Activated naive CD8-positive, alpha-beta T cell treated with anti-CD3 and anti-CD28 coated beads, Interleukin-2, amount 50 U/mL, for 16 hours (primary cell): ENCODE measurements around the gene TRAPPC11.
"Not testable (repeated sequence)": the region's sequence is repeated elsewhere in the genome, so short reads cannot be mapped to it uniquely, and the experiment has no call there.

Experiments used
- DNase-seq: peaks from one replicate; pipeline ENCODE4 v3.0.0-alpha.2; 2020; ENCODE audit warnings: low read depth, low spot score

Gene TRAPPC11

DNA sequence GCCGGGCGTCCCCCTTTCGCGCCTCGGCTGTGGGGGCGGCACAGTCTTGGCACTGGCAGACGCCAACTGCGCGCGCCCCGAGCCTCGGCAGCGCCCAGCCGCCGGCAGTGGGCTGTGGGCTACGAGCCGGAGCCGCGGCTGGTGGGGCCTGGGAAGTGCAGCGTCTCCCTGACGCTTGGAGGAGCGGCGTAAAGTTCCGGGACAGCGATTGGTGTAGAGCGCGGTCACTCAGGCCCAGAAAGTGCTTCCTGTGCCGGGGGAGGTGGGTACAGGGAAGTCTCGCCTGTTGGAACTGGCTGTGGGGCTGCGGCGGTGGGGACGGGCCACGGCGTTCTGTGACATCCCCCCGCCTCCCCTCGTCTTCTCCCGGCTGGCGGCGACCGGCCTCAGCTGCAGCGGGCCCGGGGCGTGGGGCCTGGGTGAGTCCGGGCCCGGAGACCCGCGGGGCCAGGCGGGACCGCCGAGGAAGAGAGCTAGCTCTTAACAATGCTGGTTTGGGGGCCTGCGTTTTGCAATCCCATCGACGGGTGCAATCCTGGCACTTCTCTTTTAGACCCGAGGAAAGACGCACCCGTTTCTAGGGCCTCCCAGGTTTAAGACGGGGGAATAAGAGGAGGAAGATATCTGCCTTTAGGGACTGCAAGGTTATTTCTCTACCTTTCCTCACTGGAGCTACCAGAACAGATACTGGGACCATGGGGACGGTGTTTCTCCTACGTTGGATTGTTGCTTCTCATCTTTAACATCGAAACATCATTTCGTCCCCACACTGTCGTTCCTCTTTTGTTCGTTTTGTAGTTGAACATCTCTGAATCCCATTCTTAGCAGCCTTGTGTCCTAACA is at the start of gene TRAPPC11, which contains the start of gene RWDD4:
Gene TRAPPC11 (plus strand): TSS at position 265 of the 843 bp plus-strand sequence. CDS start 4,575 bp downstream, outside the sequence.
Gene RWDD4 (minus strand): TSS at position 157 of the 843 bp plus-strand sequence. CDS start 233 bp downstream, outside the sequence.
- peak; percentile 88 for DNase-seq

DNA sequence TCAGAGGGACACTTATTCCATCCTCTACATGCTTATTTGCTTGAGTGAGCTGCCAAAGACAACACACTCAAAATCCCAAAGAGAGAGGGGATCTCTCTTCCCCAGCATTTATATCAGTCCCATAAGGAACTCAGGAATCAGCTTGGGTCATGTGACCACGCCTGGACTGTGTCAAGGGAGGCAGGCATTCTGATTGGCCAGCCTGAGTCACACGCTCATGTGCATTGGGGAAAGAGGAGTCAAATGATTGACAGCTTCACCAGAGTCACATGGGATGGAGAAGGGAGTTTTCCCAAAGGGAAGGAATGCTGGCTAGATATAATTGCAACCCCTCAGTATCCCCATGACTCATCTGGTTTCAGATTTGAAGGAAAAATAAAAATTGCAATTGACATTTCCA is 49.1 kb upstream of the TRAPPC11 start:
- DNase-seq = no peak

DNA sequence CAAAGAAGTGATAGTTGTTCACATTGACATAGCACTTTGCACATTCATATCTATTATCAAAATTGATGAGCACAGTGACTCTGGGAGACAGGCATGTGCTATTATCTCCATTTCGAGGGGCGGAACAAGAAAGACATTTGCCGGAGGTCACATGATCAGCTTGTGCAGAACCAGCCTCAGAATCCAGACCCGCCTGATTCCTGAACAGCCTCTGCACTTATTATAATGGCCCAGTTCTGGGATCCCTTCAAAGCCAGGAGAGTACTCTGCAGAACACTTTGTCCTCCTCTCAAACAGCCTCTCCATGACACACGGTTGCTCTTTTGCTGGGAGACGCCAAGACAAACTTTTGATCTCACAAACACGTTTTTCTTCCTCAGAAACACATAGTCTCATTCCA is 48.5 kb upstream of the TRAPPC11 start:
- DNase-seq = no peak

DNA sequence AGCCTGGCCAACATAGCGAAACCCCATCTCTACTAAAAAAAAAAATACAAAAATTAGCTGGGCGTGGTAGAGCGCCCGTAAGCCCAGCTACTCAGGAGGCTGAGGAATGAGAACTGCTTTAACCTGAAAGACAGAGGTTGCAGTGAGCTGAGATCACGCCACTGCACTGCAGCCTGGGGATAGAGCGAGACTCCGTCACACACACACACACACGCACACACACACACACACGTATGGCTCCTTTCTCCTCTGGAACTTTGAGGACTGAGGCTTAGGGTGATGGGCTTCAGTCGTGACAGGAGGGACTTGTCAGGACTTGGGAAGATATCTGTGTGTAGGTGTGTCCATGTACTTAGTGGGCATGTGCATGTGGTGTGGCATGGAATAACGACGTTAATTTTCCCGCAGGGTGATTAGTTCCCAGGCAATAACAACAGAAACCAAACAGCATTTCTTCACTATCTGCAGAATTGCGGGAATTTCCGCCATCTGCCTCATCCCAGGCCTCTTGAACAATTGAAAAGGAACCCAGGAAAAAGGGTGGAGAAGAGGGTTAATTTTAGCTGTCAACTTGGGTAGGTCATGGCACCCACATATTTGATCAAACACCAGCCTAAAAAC is 47.8 kb upstream of the TRAPPC11 start:
- no peak for DNase-seq

DNA sequence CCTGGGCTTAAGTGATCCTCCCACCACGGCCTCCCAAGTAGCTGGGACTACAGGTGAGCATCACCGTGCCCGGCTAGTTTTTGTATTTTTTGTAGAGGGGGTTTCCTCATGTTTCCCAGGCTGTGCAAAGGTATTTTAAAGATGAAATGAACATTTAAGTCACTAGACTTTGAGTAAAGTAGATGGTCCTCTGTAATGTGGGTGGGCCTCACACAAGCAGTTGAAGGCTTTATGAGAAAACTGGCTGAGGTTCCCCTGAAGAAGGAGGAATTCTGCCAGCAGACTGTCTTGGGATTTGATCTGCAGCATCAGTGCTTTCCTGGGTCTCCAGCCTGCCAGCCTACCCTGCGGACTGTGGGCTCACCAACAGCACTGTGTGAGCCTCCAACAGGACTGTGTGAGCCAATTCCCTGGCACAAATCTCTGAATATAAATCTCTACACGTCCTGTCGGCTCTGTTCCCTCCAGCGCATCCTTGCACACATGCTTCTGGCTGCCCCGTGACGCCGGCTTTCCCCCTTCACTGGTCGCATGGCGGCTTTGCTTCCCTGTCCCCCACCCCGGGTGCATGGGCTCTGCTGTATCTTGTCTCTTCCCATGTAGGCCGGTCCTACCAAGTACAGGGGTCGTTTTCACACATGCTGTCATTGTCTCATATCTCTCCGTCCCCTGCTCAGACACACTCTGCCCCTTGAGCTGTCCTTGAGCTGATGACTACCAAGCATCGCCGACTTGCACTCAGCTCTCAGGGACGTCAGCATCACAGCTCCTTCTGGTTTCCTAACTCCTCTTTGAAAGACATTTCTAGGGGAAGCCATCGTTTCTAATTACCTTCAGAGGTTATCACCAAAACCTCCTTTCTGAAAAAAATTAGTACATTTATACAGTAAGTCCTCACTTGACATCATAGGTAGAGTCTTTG is 46.5 kb upstream of the TRAPPC11 start:
- no peak for DNase-seq

DNA sequence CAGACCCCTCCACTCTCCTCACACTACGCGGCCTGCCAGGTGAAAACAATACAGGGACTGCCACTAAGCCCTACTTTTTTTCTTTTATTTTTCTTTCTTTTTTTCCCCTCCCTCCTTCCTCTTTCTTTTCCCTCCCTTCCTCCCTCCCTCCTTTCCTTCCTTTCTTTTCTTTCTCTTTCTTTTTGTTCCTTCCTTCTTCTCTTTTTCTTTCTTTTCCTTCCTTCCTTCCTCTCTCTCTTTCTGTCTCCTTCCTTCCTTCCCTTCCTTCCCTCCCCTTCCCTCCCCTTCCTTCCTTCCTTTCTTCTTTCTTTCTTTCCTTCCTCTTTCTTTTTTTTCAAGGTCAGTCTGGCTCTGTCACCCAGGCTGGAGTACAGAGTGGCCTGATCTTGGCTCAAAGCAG is 42.0 kb upstream of the TRAPPC11 start:
- DNase-seq = no peak

DNA sequence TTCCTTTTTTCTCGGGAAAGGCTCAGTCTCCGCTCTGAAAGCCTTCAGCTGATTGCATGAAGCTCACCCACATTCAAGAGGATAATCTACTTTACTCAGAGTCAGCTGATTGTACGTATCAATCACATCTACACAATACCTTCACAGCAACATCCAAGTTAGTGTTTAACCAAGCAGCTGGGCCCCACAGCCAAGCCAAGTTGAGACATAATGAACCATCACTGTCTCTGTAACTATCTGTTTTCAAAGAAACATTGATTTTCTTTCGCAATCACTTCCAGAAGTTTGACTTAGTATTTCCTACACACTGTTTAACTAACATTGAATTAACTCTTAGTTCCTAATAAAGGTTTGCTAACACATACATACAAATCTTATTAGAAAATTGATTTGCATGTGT is 40.4 kb upstream of the TRAPPC11 start:
- no peak for DNase-seq

DNA sequence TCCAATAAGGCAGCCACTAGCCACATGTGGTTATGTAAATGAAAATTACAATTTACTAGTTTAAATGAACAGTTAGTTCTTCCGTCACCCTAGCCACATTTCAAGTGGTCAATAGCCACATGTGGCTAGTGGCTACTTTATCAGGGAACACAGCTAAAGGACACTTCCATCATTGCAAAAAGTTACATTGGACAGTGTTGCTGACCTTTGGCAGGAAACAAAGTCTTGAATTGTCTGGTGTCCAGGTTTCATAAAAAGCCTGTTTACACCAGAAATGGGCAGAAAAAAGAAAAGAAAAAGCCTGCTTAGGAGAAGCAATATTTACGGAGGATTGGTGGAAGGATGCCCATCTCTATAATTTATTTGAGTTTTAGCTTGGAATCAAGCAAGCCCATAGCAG is 38.7 kb upstream of the TRAPPC11 start:
- DNase-seq = no peak

DNA sequence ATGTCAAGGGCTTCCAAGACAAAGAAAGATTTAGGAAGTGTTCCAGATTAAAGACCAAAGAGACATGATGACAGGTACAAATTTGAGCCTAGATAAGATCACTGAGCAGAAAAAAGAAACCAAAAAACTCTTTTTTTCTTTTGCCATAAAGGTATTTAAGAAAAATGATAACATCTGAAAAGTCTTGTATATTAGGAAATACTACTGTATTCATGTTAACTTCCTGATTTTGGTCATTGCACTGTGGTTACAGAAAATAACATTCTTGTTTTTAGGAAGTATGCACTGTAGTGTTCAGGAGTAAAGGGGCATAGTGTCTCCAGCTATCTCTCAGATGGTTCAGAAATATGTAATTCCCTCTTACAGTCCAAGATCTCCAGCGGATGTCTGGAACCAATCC is 37.2 kb upstream of the TRAPPC11 start:
- DNase-seq = no peak

DNA sequence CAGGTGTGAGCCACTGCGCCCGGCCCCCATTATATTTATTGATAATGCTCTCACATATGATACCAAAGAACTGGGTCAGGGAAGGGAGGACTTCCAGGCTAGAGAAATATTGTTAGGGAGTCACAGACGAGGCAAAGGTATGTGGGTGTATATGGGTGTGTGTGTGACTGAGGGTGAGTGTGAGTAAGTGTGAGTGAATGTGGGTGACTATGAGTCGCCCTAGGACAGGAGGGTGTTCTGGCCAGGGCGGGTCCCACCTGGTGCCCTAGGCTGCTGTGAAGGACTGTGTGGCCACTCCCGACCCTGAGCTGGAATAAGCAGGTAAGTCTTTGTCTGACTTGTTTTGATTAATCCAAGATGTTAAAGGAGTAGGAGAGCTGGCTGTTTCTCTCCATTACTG is 34.5 kb upstream of the TRAPPC11 start:
- no peak for DNase-seq

DNA sequence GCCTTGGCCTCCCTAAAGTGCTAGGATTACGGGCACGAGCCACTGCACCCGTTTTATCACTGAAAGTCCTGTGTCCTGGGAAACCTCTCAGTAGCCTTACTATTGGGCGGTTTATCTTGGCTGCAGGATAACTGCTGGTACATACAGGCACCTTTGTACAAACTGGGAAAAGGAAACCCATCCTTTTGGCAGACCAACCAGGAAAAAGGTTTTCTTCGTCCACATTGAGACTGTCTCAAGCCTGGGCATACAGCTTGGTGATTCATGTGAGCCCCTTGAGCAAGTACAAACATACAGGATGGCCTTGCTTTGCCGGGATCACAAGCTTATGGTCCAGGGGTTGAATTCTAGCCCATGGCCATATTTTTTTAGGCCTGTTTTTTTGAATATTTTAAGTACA is 32.9 kb upstream of the TRAPPC11 start:
- no peak for DNase-seq

DNA sequence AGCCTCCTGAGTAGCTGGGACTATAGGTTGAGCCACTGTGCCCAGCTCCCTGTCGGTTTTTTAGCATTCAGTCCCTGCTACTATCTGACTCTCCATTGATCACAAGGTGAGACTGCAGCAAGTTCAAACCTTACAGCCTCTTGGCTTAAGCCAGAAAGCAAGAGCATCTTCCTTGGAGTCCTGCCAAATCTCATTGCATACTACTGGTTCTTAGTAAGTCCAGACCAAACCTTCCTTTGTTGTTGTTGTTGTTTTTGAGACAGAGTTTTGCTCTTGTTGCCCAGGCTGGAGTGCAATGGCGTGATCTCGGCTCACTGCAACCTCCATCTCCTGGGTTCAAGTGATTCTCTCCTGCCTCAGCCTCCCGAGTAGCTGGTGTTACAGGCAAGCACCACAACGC is 31.8 kb upstream of the TRAPPC11 start:
- not testable (repeated sequence) for DNase-seq

DNA sequence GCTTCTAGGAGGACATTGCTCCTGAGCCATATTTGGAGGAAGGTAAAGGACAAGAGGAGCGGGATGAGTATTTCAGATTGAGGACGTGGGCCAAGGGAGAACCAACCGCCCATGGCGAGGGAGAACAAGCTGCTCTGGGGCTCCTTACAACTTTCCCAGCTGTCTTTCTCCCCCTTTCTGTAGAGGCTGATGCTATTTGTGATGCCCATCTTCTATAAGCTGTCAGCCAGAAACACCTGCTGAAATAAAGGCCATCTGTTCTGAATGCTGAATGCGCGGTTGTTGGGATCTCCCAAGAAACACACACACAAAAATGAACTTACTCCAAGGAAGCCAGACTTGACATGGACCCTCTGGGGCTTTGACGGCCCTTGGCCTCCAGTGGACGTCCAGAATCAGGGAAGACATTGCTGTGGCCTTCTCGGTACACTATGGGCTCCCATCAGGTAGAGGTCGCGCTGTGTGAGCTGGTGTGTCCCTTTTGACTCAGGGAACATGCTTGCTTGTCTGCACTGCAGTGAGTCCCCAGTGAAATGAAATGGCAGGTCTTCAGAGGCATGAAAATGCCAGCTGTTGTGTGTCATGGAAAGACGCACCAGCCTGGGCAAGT is 31.0 kb upstream of the TRAPPC11 start:
- no peak for DNase-seq

DNA sequence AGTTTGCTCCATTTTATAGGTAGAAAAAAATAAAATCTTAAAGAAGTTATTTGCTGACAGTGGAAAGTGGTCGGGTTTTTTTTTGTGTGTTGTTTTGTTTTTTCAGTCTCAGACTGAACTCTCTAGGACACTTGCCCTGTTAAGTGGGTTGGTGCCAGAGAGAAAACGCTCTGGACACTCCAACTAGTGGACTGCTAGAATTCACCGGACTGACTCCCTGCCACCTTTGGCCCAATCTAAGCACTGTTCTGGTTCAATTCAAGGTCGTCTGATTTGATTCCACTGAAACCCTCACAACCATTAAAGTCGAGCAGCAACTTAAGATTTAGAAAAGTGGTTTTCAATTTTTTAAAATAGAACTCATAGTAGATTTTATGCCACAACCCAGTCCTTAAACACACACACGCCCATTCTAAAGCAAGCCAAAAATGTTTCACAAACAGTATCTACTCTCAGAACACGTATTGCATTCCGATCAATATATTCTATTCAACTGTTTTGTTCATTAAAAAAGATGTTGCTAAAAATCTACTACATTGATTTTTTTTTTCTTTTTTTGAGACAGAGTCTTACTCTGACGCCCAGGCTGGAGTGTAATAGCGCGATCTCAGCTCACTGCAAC is 27.4 kb upstream of the TRAPPC11 start:
- no peak for DNase-seq

DNA sequence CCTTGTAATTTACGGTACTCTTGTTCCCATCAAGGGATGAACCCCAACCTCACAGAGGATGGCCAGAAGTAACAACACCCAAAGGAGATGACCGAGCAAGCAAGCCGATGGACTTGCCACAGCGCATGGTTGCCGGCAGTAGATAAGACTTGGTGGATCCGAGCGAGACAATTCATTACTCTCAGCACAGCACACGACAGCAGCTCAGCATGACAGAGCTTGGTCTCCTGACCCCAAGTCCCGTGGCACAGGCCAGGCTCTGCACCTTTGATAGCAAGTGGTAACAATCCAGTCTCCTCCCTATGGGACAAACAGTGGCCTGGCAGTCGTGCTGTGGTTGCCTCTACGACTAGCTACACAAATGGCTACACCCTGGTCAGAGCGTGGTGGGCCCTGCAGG is 26.4 kb upstream of the TRAPPC11 start:
- no peak for DNase-seq

DNA sequence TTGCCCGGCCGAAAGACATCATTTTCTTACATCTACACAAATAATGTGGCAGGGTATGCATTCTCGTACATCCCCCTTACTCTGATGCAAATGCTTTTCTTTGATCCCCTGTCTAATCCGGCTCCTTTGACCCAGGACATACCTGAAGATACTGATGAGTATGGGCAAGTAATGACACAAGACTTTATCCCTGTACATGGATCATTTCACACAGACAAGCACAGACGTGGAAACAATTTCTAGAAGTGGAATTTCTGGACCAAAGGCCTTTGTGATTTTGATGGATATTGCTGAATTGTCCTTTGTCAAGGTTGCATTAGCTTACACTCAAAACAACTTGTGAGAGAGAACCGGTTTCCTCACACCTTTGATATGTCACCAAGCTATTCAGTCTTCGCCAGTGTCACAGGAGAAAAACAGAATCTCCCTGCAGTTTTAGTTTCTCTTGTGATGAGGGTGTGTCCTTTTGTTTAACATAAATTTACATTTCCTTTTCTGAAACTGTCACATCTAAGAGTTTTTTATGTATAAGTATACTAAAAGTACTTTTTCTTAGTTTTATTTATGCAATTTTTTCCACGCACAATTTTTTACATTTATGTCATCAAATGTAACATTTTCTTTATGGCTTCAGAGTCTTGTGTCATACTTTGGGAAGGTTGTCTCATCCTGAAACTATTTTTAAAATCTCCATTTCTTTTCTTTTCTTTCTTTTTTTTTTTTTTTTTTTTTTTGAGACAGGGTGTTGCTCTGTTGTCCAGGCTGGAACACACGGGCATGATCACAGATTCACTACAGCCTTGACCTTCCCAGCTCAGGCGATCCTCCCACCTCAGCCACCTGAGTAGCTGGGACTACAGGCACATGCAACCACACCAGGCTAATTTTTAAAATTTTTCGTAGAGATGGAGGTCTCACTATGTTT is 25.4 kb upstream of the TRAPPC11 start:
- DNase-seq = no peak

DNA sequence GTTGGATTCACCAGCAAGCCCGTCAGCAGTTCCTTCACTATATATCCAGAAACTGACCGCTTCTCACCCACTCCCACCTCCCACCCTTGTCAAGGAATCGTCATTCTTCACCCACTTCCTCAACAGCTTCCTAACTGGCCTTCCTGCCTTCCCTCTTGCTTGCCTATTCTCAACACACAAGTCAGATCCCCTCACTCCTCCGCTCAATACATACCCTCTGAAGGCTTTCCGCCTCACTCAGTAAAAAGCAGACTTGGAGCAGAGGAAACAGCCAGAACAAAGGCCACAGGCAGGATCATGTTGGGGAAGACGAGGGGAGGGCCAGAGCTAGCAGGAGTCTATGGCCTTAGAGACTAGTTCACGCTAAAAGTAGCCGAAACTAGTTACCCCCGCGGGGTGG is 23.8 kb upstream of the TRAPPC11 start:
- no peak for DNase-seq

DNA sequence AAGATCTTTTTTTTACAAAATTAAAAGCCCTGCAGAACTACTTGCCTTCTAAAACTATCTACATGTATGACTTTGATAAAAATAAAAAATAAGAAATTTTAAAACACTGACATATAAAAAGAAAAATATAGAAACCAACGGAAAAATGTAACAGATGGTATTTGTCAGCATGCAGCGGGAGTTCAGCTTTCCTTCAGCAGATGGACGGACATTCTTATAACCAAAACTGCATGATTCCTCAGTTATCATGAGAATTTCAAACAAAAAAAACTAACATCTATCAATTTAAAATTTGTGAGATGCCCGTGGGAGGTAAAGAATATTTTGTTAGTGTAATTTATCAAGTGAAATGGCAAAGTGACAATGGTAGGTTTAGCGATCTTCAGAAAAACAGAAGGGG is 23.4 kb upstream of the TRAPPC11 start:
- no peak for DNase-seq

DNA sequence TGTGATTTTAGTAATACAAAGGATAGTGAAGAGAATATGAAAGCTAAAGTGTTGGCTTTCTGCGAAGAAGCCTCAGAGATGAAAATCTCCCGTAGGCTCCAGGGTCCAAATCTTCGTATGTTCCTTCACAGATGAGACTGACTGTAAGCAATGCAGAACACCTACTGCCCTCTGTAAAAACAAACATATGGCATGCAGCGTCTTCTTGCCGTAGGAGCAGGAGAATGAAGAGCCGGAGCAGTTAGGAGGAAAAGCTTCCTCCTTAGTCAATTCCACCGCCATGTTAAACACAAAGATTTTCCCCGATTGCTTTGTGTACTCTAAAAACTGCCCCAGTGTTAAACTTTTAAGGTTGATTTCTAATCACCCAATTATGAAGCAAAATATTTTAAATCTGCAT is 22.6 kb upstream of the TRAPPC11 start:
- no peak for DNase-seq

DNA sequence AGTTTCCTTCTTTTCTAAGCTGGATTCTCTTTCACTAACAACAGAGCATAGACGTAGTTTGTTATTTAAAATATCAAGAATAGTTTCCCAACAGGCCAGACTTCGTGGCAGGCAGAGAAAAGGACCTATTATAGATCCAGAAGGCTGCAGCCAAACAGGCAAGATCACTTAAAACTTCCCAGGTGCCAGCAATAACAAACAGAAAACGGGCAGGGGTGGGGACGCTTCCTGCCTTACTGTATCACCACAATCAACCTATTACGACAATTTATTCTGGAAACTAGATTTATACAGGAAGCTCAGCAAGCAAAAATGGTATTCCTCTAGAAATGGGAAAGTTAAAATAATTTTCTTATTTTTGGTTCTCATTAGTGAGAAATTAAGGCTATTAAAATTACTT is 22.2 kb upstream of the TRAPPC11 start:
- DNase-seq = no peak
